CD8-positive, alpha-beta memory T cell (primary cell): ENCODE data around the gene PCMT1. TPM values are rescaled to one million over a fixed set of nuclear protein-coding genes. Genes with fewer than 3 reads are reported as not detected.
A peak's percentile ranks its signal among the peaks of the same experiment; 100 is the strongest.

ENCODE experiments used
- CTCF ChIA-PET: fragments of 350-600 bp; sonication (Branson Sonifier 250); formaldehyde crosslinking; loops from one replicate; lab custom pipeline; 2021; ENCODE audit warnings: antibody characterized with exemption; lab: Charles Lee
- POLR2A ChIA-PET: fragments of 350-600 bp; sonication (Branson Sonifier 250); formaldehyde crosslinking; loops from one replicate; lab custom pipeline; 2021; ENCODE audit warnings: antibody characterized with exemption; lab: Charles Lee
- DNase-seq, 5 donors: peaks; one replicate each; pipeline versions ENCODE4 v3.0.0 to v3.0.0-alpha.2; 2020 to 2022; ENCODE audit warnings: mixed read lengths in 1 of 5
- H3K27ac ChIP-seq: one replicate; pipeline ENCODE4 v1.7.0; 2013; ENCODE audit warnings: low read depth, mild to moderate bottlenecking, low read length, moderate library complexity
- H3K27me3 ChIP-seq: 2 replicates; pipeline ENCODE4 v1.7.0; 2013; ENCODE audit warnings: low read length, mild to moderate bottlenecking; ENCODE audit not compliant: insufficient read depth, poor library complexity, severe bottlenecking
- H3K36me3 ChIP-seq: 2 replicates; pipeline ENCODE4 v1.7.0; 2013; ENCODE audit warnings: mild to moderate bottlenecking, low read length, moderate library complexity; ENCODE audit not compliant: insufficient read depth
- H3K4me1 ChIP-seq: 2 replicates; pipeline ENCODE4 v1.7.0; 2013; ENCODE audit warnings: mild to moderate bottlenecking, low read length, moderate library complexity; ENCODE audit not compliant: insufficient read depth
- H3K4me3 ChIP-seq: 2 replicates; pipeline ENCODE4 v1.7.0; 2013; ENCODE audit warnings: mild to moderate bottlenecking, low read length
- H3K9me3 ChIP-seq: 2 replicates; pipeline ENCODE4 v1.7.0; 2013; ENCODE audit warnings: mild to moderate bottlenecking, low read length
- H3K27ac Mint-ChIP-seq, 8 donors: one replicate each; pipeline ENCODE4 v1.8.0; 2020 to 2021; ENCODE audit warnings: mixed read lengths in 8 of 8, mild to moderate bottlenecking in 6 of 8, inconsistent platforms in 3 of 8, moderate library complexity in 3 of 8
- H3K27me3 Mint-ChIP-seq, 2 donors: one replicate each; pipeline ENCODE4 v1.8.0; 2020 to 2021; ENCODE audit warnings: mixed read lengths in 2 of 2, mild to moderate bottlenecking in 1 of 2, moderate library complexity in 1 of 2
- H3K36me3 Mint-ChIP-seq, 3 donors: one replicate each; pipeline ENCODE4 v1.8.0; 2020 to 2021; ENCODE audit warnings: mixed read lengths in 3 of 3, inconsistent platforms in 1 of 3, mild to moderate bottlenecking in 1 of 3
- H3K4me1 Mint-ChIP-seq, 3 donors: one replicate each; pipeline ENCODE4 v1.8.0; 2020 to 2021; ENCODE audit warnings: mixed read lengths in 3 of 3, inconsistent platforms in 1 of 3, mild to moderate bottlenecking in 1 of 3
- H3K4me3 Mint-ChIP-seq, 7 donors: one replicate each; pipeline ENCODE4 v1.8.0; 2020 to 2021; ENCODE audit warnings: mixed read lengths in 7 of 7, mild to moderate bottlenecking in 6 of 7, moderate library complexity in 4 of 7, inconsistent platforms in 2 of 7
- H3K9me3 Mint-ChIP-seq, 5 donors: one replicate each; pipeline ENCODE4 v1.8.0; 2020 to 2022; ENCODE audit warnings: mixed read lengths in 5 of 5, mild to moderate bottlenecking in 3 of 5, moderate library complexity in 2 of 5, inconsistent platforms in 1 of 5
- polyA plus RNA-seq: library from polyadenylated mRNA; unstranded; fragments of 300-500 nt; fragmentation: Illumina TruSeq; gene quantifications from one replicate; pipeline ENCODE4 v1.2.3, GENCODE V29; 2021
- total RNA-seq, 2 experiments: library from RNA; stranded (reverse); gene quantifications; one replicate each; pipeline ENCODE4 v1.2.3, GENCODE V29; 2021

Gene PCMT1
- total and polyA plus RNA-seq, 3 experiments from 2014 or later: 107 to 148 (median 108) TPM

- H3K4me3 ChIP-seq: no peak overlapping the region
- POLR2A ChIA-PET: no interaction called here
- Mint-ChIP-seq H3K27me3 (no peaks in the 10 kb centered on the region), H3K36me3 (peaks cover 0 to 46% (median 13%) of the 10 kb centered on the region in 3 donors), H3K27ac (peak overlapping the region in 2 of 8 donors; percentile 42 to 44), H3K9me3 (no peaks in the 10 kb centered on the region), H3K4me3 (no peak overlapping the region), H3K4me1 (peaks cover 0 to 3% (median 0%) of the 10 kb centered on the region in 3 donors)
- peaks cover 3% of the 10 kb centered on the region for H3K36me3 ChIP-seq
- no peak for DNase-seq
- no peaks in the 10 kb centered on the region for H3K27me3 ChIP-seq
- CTCF ChIA-PET: no interaction called here
- H3K4me1 ChIP-seq: no peaks in the 10 kb centered on the region
- H3K27ac ChIP-seq: no peak overlapping the region
- no peaks in the 10 kb centered on the region for H3K9me3 ChIP-seq
These were observed 32.8 kb downstream of the PCMT1 start for GRCh38 chr6:149782337-149782736.

GRCh38 chr6:149783551-149783950, 34.0 kb downstream of the PCMT1 start:
- no peaks in the 10 kb centered on the region for H3K9me3 Mint-ChIP-seq
- ChIA-PET CTCF (no interaction called here), POLR2A (no interaction called here)

GRCh38 chr6:149806127-149806526, 56.6 kb downstream of the PCMT1 start:
- H3K36me3 Mint-ChIP-seq: peaks cover 0 to 50% (median 8%) of the 10 kb centered on the region in 3 donors
- DNase-seq: no peak
- POLR2A ChIA-PET: no interaction called here

More at GRCh38 chr6:149783551-149783950, 34.0 kb downstream of the PCMT1 start:
- Histone ChIP-seq H3K27ac (no peak overlapping the region), H3K9me3 (no peaks in the 10 kb centered on the region), H3K4me3 (no peak overlapping the region), H3K4me1 (no peaks in the 10 kb centered on the region), H3K36me3 (peaks cover 3% of the 10 kb centered on the region), H3K27me3 (no peaks in the 10 kb centered on the region)
- Mint-ChIP-seq H3K27me3 (no peaks in the 10 kb centered on the region), H3K36me3 (peaks cover 6 to 51% (median 17%) of the 10 kb centered on the region in 3 donors), H3K4me3 (no peak overlapping the region), H3K27ac (peak overlapping the region in 2 of 8 donors; percentile 12 to 34), H3K4me1 (peaks cover 0 to 3% (median 0%) of the 10 kb centered on the region in 3 donors)
- DNase-seq: no peak

DNA sequence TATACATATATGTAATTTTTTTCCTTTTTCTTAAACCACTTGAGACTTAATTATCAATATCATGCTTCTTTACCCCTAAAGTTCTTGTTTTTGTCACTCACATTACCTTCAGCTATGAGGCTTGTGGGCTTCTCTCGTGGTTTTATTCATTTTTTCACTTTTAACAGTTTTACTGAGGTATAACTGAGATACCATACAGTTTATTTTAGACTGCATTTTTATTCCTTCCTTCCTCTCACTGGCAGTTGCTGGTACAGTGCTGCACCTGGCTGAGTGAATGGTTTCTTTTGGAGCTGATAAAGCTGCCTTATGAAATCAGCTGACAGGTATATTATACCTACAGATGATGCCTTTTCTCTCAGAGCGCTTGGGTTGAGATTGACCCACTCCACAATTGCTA, 60.3 kb downstream of the PCMT1 start:
- H3K27me3 ChIP-seq: no peaks in the 10 kb centered on the region

More at GRCh38 chr6:149806127-149806526, 56.6 kb downstream of the PCMT1 start:
- Histone ChIP-seq H3K4me1 (no peaks in the 10 kb centered on the region), H3K4me3 (no peak overlapping the region), H3K36me3 (peaks cover 11% of the 10 kb centered on the region), H3K27me3 (no peaks in the 10 kb centered on the region), H3K27ac (no peak overlapping the region), H3K9me3 (no peaks in the 10 kb centered on the region)
- H3K4me3 Mint-ChIP-seq: no peak overlapping the region
- no peaks in the 10 kb centered on the region for H3K9me3 Mint-ChIP-seq
- no peaks in the 10 kb centered on the region for H3K27me3 Mint-ChIP-seq
- CTCF ChIA-PET: interaction anchor here (0.6 kb wide), 1 partner anchor 417 kb away, joined by 3 read pairs; no protein-coding TSS in a partner anchor
- peak overlapping the region in 6 of 8 donors; percentile 37 to 89 (median 74) for H3K27ac Mint-ChIP-seq
- peaks cover 4 to 14% (median 7%) of the 10 kb centered on the region in 3 donors for H3K4me1 Mint-ChIP-seq

GRCh38 chr6:149813351-149813750, 63.8 kb downstream of the PCMT1 start:
- H3K27ac ChIP-seq: no peak overlapping the region
- Mint-ChIP-seq H3K27me3 (no peaks in the 10 kb centered on the region), H3K4me3 (no peak overlapping the region), H3K4me1 (peaks cover 0 to 9% (median 0%) of the 10 kb centered on the region in 3 donors), H3K36me3 (peaks cover 0 to 32% (median 9%) of the 10 kb centered on the region in 3 donors), H3K9me3 (no peaks in the 10 kb centered on the region), H3K27ac (peak overlapping the region in 4 of 8 donors; percentile 5 to 40 (median 24))
- ChIA-PET POLR2A (no interaction called here), CTCF (no interaction called here)
- H3K4me1 ChIP-seq: no peaks in the 10 kb centered on the region
- H3K9me3 ChIP-seq: no peaks in the 10 kb centered on the region
- DNase-seq: no peak
- no peaks in the 10 kb centered on the region for H3K27me3 ChIP-seq
- H3K4me3 ChIP-seq: no peak overlapping the region
- H3K36me3 ChIP-seq: peaks cover 6% of the 10 kb centered on the region

More for the DNA sequence above, 60.3 kb downstream of the PCMT1 start:
- Histone ChIP-seq H3K4me3 (no peak overlapping the region), H3K9me3 (no peaks in the 10 kb centered on the region), H3K27ac (no peak overlapping the region), H3K4me1 (no peaks in the 10 kb centered on the region), H3K36me3 (peaks cover 6% of the 10 kb centered on the region)
- H3K4me1 Mint-ChIP-seq: peaks cover 4 to 17% (median 7%) of the 10 kb centered on the region in 3 donors
- no peaks in the 10 kb centered on the region for H3K9me3 Mint-ChIP-seq
- ChIA-PET POLR2A (no interaction called here), CTCF (no interaction called here)
- H3K4me3 Mint-ChIP-seq: no peak overlapping the region
- peaks cover 0 to 43% (median 13%) of the 10 kb centered on the region in 3 donors for H3K36me3 Mint-ChIP-seq
- DNase-seq: no peak
- H3K27ac Mint-ChIP-seq: peak overlapping the region in 6 of 8 donors; percentile 0 to 84 (median 35)
- H3K27me3 Mint-ChIP-seq: no peaks in the 10 kb centered on the region

GRCh38 chr6:149815788-149816187, 66.2 kb downstream of the PCMT1 start:
- DNase-seq: no peak
- POLR2A ChIA-PET: no interaction called here
- H3K4me3 Mint-ChIP-seq: no peak overlapping the region
- H3K27me3 ChIP-seq: no peaks in the 10 kb centered on the region
- no peak overlapping the region for H3K4me3 ChIP-seq
- H3K27ac Mint-ChIP-seq: peak overlapping the region in 2 of 8 donors; percentile 1 to 2
- H3K9me3 ChIP-seq: no peaks in the 10 kb centered on the region
- H3K36me3 Mint-ChIP-seq: peaks cover 0 to 21% (median 5%) of the 10 kb centered on the region in 3 donors
- H3K9me3 Mint-ChIP-seq: no peaks in the 10 kb centered on the region
- H3K36me3 ChIP-seq: no peaks in the 10 kb centered on the region
- CTCF ChIA-PET: no interaction called here
- no peaks in the 10 kb centered on the region for H3K4me1 ChIP-seq
- H3K27me3 Mint-ChIP-seq: no peaks in the 10 kb centered on the region
- H3K27ac ChIP-seq: no peak overlapping the region
- peaks cover 0 to 5% (median 0%) of the 10 kb centered on the region in 3 donors for H3K4me1 Mint-ChIP-seq

- no peaks in the 10 kb centered on the region for H3K9me3 Mint-ChIP-seq
These were observed 71.0 kb downstream of the PCMT1 start for GRCh38 chr6:149820506-149820905.

DNA sequence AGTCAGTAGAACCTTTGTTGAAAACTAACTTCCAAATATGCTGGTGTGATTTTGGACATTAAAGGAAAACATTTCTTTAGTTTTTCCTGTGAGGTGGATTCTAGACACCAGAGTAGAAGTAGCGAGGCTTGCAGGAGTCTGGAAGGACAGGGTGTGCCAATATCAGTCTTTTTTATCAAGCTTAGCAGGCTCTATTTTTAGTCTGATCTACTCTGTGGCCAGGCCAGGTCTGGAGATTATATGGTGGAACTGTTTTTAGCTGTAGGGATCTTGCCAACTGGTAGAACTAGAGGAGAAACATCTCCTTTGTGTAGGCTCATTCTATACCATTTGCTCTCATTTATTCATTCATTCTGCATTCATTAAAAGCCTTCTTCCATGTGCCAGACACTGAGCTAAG, 72.0 kb downstream of the PCMT1 start:
- H3K4me3 ChIP-seq: no peak overlapping the region
- no peak for DNase-seq
- Mint-ChIP-seq H3K4me1 (no peaks in the 10 kb centered on the region), H3K27ac (no peak overlapping the region), H3K9me3 (no peaks in the 10 kb centered on the region), H3K36me3 (peaks cover 0 to 3% (median 0%) of the 10 kb centered on the region in 3 donors), H3K27me3 (peaks cover 3 to 5% of the 10 kb centered on the region in 2 donors), H3K4me3 (no peak overlapping the region)
- ChIA-PET CTCF (interaction anchor here (1.3 to 1.4 kb wide), 2 partner anchors 11 to 19 kb away, joined by 3 read pairs; no protein-coding TSS in a partner anchor), POLR2A (no interaction called here)
- no peaks in the 10 kb centered on the region for H3K9me3 ChIP-seq
- H3K36me3 ChIP-seq: no peaks in the 10 kb centered on the region
- H3K4me1 ChIP-seq: no peaks in the 10 kb centered on the region
- no peak overlapping the region for H3K27ac ChIP-seq
- H3K27me3 ChIP-seq: no peaks in the 10 kb centered on the region

More at GRCh38 chr6:149820506-149820905, 71.0 kb downstream of the PCMT1 start:
- Mint-ChIP-seq H3K27me3 (peaks cover 2 to 3% of the 10 kb centered on the region in 2 donors), H3K36me3 (peaks cover 0 to 3% (median 0%) of the 10 kb centered on the region in 3 donors), H3K4me3 (no peak overlapping the region), H3K27ac (no peak overlapping the region), H3K4me1 (no peaks in the 10 kb centered on the region)
- no peak for DNase-seq
- Histone ChIP-seq H3K9me3 (no peaks in the 10 kb centered on the region), H3K27me3 (no peaks in the 10 kb centered on the region), H3K36me3 (no peaks in the 10 kb centered on the region), H3K4me3 (no peak overlapping the region), H3K27ac (no peak overlapping the region), H3K4me1 (no peaks in the 10 kb centered on the region)
- CTCF ChIA-PET: no interaction called here
- POLR2A ChIA-PET: no interaction called here
